ENCODE data around the gene EPN3.

DNA sequence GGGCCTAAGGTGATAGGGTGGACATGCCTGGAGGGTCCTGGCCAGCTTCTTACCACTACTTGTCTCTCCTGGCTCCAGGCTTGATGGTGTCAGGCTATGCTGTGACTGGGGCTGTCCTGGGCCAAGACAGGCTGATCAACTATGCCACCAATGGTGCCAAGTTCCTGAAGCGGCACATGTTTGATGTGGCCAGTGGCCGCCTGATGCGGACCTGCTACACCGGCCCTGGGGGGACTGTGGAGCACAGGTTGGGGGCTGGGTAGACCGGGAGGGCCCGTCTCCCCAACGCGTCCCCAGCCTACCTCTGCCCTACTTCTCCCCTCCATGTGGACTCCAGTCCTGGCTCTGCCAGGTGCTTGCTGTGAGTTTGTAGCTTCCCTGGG lies 18.9 kb downstream of the EPN3 start:
- no peak for TF ChIP-seq TCF12 (IDR thresholded peaks at IDR 0.05; ENCODE audit: low read depth)
- TF ChIP-seq, protein P1, sequence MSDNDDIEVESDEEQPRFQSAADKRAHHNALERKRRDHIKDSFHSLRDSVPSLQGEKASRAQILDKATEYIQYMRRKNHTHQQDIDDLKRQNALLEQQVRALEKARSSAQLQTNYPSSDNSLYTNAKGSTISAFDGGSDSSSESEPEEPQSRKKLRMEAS (IDR thresholded peaks at IDR 0.05): no peak

All from Ishikawa (cell line).